SU-DHL-6 (cell line): ENCODE results near the gene AREL1.

ENCODE experiments used
- H2AFZ ChIP-seq: fragments of 200-600 bp; sonication (generic); 2 replicates; pipeline ENCODE4 v1.6.1; 2014; ENCODE audit warnings: low read depth, mild to moderate bottlenecking, moderate library complexity, mixed read lengths, antibody characterized with exemption, low read length; ENCODE audit not compliant: severe bottlenecking
- H3F3A ChIP-seq: fragments of 200-600 bp; shearing (Covaris generic); 2 replicates; pipeline ENCODE4 v1.6.0; 2016; ENCODE audit warnings: antibody characterized with exemption, mild to moderate bottlenecking; ENCODE audit not compliant: insufficient read depth
- H3K27ac ChIP-seq: fragments of 200-600 bp; sonication (generic); 2 replicates; pipeline ENCODE4 v1.5.1; 2016; ENCODE audit warnings: low read depth, mild to moderate bottlenecking, low read length, moderate library complexity, mixed read lengths
- H3K27me3 ChIP-seq: fragments of 200-600 bp; sonication (generic), shearing (Covaris generic); 2 replicates; pipeline ENCODE4 v1.6.0; 2014; ENCODE audit warnings: mild to moderate bottlenecking, low read length
- H3K36me3 ChIP-seq: fragments of 200-600 bp; sonication (generic); 2 replicates; pipeline ENCODE4 v1.6.1; 2014; ENCODE audit warnings: mild to moderate bottlenecking, low read length, mixed read lengths
- H3K4me2 ChIP-seq: fragments of 300-600, 200-600 bp; shearing (Covaris generic), sonication (generic); 2 replicates; pipeline ENCODE4 v1.6.0; 2014; ENCODE audit warnings: low read length, low read depth, mild to moderate bottlenecking; ENCODE audit not compliant: poor library complexity, severe bottlenecking
- H3K4me3 ChIP-seq: fragments of 200-600 bp; sonication (generic); 2 replicates; pipeline ENCODE4 v1.5.1; 2014; ENCODE audit warnings: antibody characterized with exemption, low read length, mild to moderate bottlenecking, mixed read lengths; ENCODE audit not compliant: insufficient read depth, poor library complexity, severe bottlenecking
- H3K79me2 ChIP-seq: fragments of 200-600 bp; sonication (generic); 2 replicates; pipeline ENCODE4 v1.6.1; 2014; ENCODE audit warnings: mild to moderate bottlenecking, low read length, moderate library complexity; ENCODE audit not compliant: insufficient read depth
- H3K9ac ChIP-seq: fragments of 200-600 bp; sonication (generic); 2 replicates; pipeline ENCODE4 v1.7.0; 2014; ENCODE audit warnings: mild to moderate bottlenecking, low read length
- H3K9me2 ChIP-seq: fragments of 200-600 bp; sonication (generic); replicated peaks from 2 replicates; pipeline ENCODE4 v1.6.1; 2014; ENCODE audit warnings: low read length; ENCODE audit not compliant: insufficient read depth
- H3K9me3 ChIP-seq: fragments of 200-600 bp; sonication (generic); 2 replicates; pipeline ENCODE4 v1.6.1; 2014; ENCODE audit warnings: low read length, mixed read lengths; ENCODE audit not compliant: insufficient read depth
- H4K20me1 ChIP-seq: fragments of 200-600 bp; sonication (generic); 2 replicates; pipeline ENCODE4 v1.6.1; 2014; ENCODE audit warnings: low read depth, mild to moderate bottlenecking, antibody characterized with exemption, low read length, moderate library complexity, mixed read lengths
- CTCF ChIP-seq: fragments of 200-600 bp; sonication (generic); IDR thresholded peaks from one replicate; pipeline ENCODE4 v1.5.1; 2017; ENCODE audit warnings: antibody characterized with exemption, mild to moderate bottlenecking, low read length, moderate library complexity; ENCODE audit not compliant: insufficient read depth, poor library complexity, severe bottlenecking
- EZH2phosphoT487 ChIP-seq: fragments of 200-600 bp; sonication (generic), shearing (Covaris generic); conservative IDR thresholded peaks from 2 replicates; pipeline ENCODE4 v1.6.1; 2018; ENCODE audit warnings: mild to moderate bottlenecking, antibody characterized with exemption, low read length, moderate library complexity, mixed read lengths

AREL1 gene

GRCh38 chr14:74638966-74639365 is 73.9 kb downstream of the AREL1 start:
- TF ChIP-seq CTCF (no peak), EZH2phosphoT487 (no peak)

GRCh38 chr14:74638066-74638465 is 74.8 kb downstream of the AREL1 start:
- no peaks in the 10 kb centered on the region for H4K20me1 ChIP-seq
- H3K9me2 ChIP-seq = no peaks in the 10 kb centered on the region
- no peaks in the 10 kb centered on the region for H3F3A ChIP-seq
- no peaks in the 10 kb centered on the region for H3K27me3 ChIP-seq
- H3K9ac ChIP-seq = no peak overlapping the region
- H3K4me3 ChIP-seq = no peak overlapping the region
- TF ChIP-seq EZH2phosphoT487 (no peak), CTCF (no peak)
- H3K27ac ChIP-seq = no peak overlapping the region
- no peak overlapping the region for H2AFZ ChIP-seq
- no peaks in the 10 kb centered on the region for H3K36me3 ChIP-seq
- no peaks in the 10 kb centered on the region for H3K79me2 ChIP-seq
- no peaks in the 10 kb centered on the region for H3K9me3 ChIP-seq
- H3K4me2 ChIP-seq = no peak overlapping the region

More at GRCh38 chr14:74638966-74639365, 73.9 kb downstream of the AREL1 start:
- H3K27ac ChIP-seq = no peak overlapping the region
- no peaks in the 10 kb centered on the region for H3K9me2 ChIP-seq
- no peaks in the 10 kb centered on the region for H3K27me3 ChIP-seq
- H3F3A ChIP-seq = no peaks in the 10 kb centered on the region
- H3K36me3 ChIP-seq = no peaks in the 10 kb centered on the region
- no peaks in the 10 kb centered on the region for H4K20me1 ChIP-seq
- no peaks in the 10 kb centered on the region for H3K9me3 ChIP-seq
- no peak overlapping the region for H3K4me3 ChIP-seq
- no peaks in the 10 kb centered on the region for H3K79me2 ChIP-seq
- no peak overlapping the region for H3K9ac ChIP-seq
- H3K4me2 ChIP-seq = no peak overlapping the region
- no peak overlapping the region for H2AFZ ChIP-seq

GRCh38 chr14:74637178-74637550 is 75.7 kb downstream of the AREL1 start:
- TF ChIP-seq CTCF = no peak
- no peak for TF ChIP-seq EZH2phosphoT487
- Histone ChIP-seq H3K27me3 (no peaks in the 10 kb centered on the region), H3K27ac (no peak overlapping the region), H2AFZ (no peak overlapping the region), H4K20me1 (no peaks in the 10 kb centered on the region), H3K4me2 (no peak overlapping the region), H3K4me3 (no peak overlapping the region), H3K9me2 (no peaks in the 10 kb centered on the region), H3K36me3 (no peaks in the 10 kb centered on the region), H3F3A (no peaks in the 10 kb centered on the region), H3K79me2 (no peaks in the 10 kb centered on the region), H3K9ac (no peak overlapping the region), H3K9me3 (no peaks in the 10 kb centered on the region)
